ENCODE results near the gene SLC24A4.
"Not testable (repeated sequence)": the region's sequence is repeated elsewhere in the genome, so short reads cannot be mapped to it uniquely, and the experiment has no call there.

The SLC24A4 gene

GRCh38 chr14:92534932-92535643, 212.1 kb downstream of the SLC24A4 start:
- no peak for DNase-seq (ENCODE audit: extremely low read depth in 1 of 2, low read depth in 1 of 2)

- DNase-seq (ENCODE audit: extremely low read depth in 1 of 2, low read depth in 1 of 2) = not testable (repeated sequence)
Observed at GRCh38 chr14:92536231-92536630, 213.3 kb downstream of the SLC24A4 start.

GRCh38 chr14:92538412-92538985, 215.5 kb downstream of the SLC24A4 start:
- DNase-seq (ENCODE audit: extremely low read depth in 1 of 2, low read depth in 1 of 2) = no peak

GRCh38 chr14:92539419-92539818, 216.5 kb downstream of the SLC24A4 start:
- DNase-seq (ENCODE audit: extremely low read depth in 1 of 2, low read depth in 1 of 2) = no peak

GRCh38 chr14:92539875-92540274, 216.9 kb downstream of the SLC24A4 start:
- DNase-seq (ENCODE audit: extremely low read depth in 1 of 2, low read depth in 1 of 2) = no peak

GRCh38 chr14:92540472-92541048, 217.6 kb downstream of the SLC24A4 start:
- no peak for DNase-seq (ENCODE audit: extremely low read depth in 1 of 2, low read depth in 1 of 2)

GRCh38 chr14:92542766-92543554, 220.0 kb downstream of the SLC24A4 start:
- no peak for DNase-seq (ENCODE audit: extremely low read depth in 1 of 2, low read depth in 1 of 2)

- DNase-seq (ENCODE audit: extremely low read depth in 1 of 2, low read depth in 1 of 2) = no peak
Observed at GRCh38 chr14:92544051-92544720, 221.2 kb downstream of the SLC24A4 start.

GRCh38 chr14:92546347-92547053, 223.5 kb downstream of the SLC24A4 start:
- DNase-seq (ENCODE audit: extremely low read depth in 1 of 2, low read depth in 1 of 2) = no peak

GRCh38 chr14:92549105-92549858, 226.3 kb downstream of the SLC24A4 start:
- no peak for DNase-seq (ENCODE audit: extremely low read depth in 1 of 2, low read depth in 1 of 2)

GRCh38 chr14:92549859-92550230, 226.9 kb downstream of the SLC24A4 start:
- DNase-seq (ENCODE audit: extremely low read depth in 1 of 2, low read depth in 1 of 2) = no peak
